Natural killer cell (primary cell): ENCODE results near the gene TEKT2. TPM values are rescaled to one million over a fixed set of nuclear protein-coding genes. Genes with fewer than 3 reads are reported as not detected.

Experiments used
- ATAC-seq, 3 donors: fragments of 150-1000 bp in 2 of 3; fragments of 200-7000 bp in 1 of 3; cut with Tn5 transposase; 1 replicate in 1 of 3; 2 replicates in 2 of 3; pipeline ENCODE4 v1.10.0; 2021; ENCODE audit warnings: mild to moderate bottlenecking in 2 of 3, moderate library complexity in 2 of 3
- DNase-seq, 2 donors: peaks; one replicate each; pipeline versions ENCODE4 v3.0.0 to v3.0.0-alpha.2; 2013 to 2021; ENCODE audit warnings: mixed read lengths in 1 of 2
- H3K27ac ChIP-seq: one replicate; pipeline ENCODE4 v1.5.1; 2013; ENCODE audit warnings: mild to moderate bottlenecking, low read length
- H3K27me3 ChIP-seq: one replicate; pipeline ENCODE4 v1.6.1; 2013; ENCODE audit warnings: low read length; ENCODE audit not compliant: control insufficient read depth, insufficient read depth
- H3K36me3 ChIP-seq: one replicate; pipeline ENCODE4 v1.6.1; 2013; ENCODE audit warnings: low read length; ENCODE audit not compliant: control insufficient read depth, insufficient read depth
- H3K4me1 ChIP-seq: one replicate; pipeline ENCODE4 v1.6.1; 2013; ENCODE audit warnings: low read length; ENCODE audit not compliant: control insufficient read depth, insufficient read depth
- H3K4me3 ChIP-seq: one replicate; pipeline ENCODE4 v1.5.1; 2013; ENCODE audit warnings: low read length
- H3K9me3 ChIP-seq: one replicate; pipeline ENCODE4 v1.6.1; 2013; ENCODE audit warnings: low read length; ENCODE audit not compliant: control insufficient read depth, insufficient read depth
- H3K27ac Mint-ChIP-seq, 2 donors: one replicate each; pipeline ENCODE4 v1.8.0; 2022; ENCODE audit warnings: mild to moderate bottlenecking in 2 of 2, mixed read lengths in 2 of 2, moderate library complexity in 1 of 2
- H3K27me3 Mint-ChIP-seq, 2 donors: one replicate each; pipeline ENCODE4 v1.8.0; 2022; ENCODE audit warnings: low read depth in 2 of 2, mixed read lengths in 2 of 2
- H3K36me3 Mint-ChIP-seq: one replicate; pipeline ENCODE4 v1.8.0; 2022; ENCODE audit warnings: mixed read lengths
- H3K4me1 Mint-ChIP-seq, 2 donors: one replicate each; pipeline ENCODE4 v1.8.0; 2022; ENCODE audit warnings: mixed read lengths in 2 of 2
- H3K4me3 Mint-ChIP-seq: one replicate; pipeline ENCODE4 v1.8.0; 2022; ENCODE audit warnings: mild to moderate bottlenecking, moderate library complexity, mixed read lengths
- H3K9me3 Mint-ChIP-seq, 2 donors: one replicate each; pipeline ENCODE4 v1.8.0; 2022; ENCODE audit warnings: mixed read lengths in 2 of 2
- CTCF ChIP-seq: fragments of 200-600 bp; IDR thresholded peaks from one replicate; pipeline ENCODE4 v1.8.0; 2022; ENCODE audit warnings: antibody characterized with exemption
- WGBS: methylation state at CpG from one replicate; pipeline ENCODE4 v1.1.7; 2013; ENCODE audit warnings: missing lambda C conversion rate; ENCODE audit not compliant: insufficient coverage; 5-methylcytosine and 5-hydroxymethylcytosine counted together
- intact Hi-C: fragments of 100-400 bp; cut with micrococcal nuclease; formaldehyde crosslinking; loops from one replicate; pipeline ENCODE4 v1.14.2; 2022
- total RNA-seq, 4 donors: library from RNA; stranded (reverse); fragments of 120-200 nt in 1 of 4; gene quantifications; one replicate each; pipeline versions ENCODE4 v1.2.3 to v1.2.4, GENCODE V29; 2013 to 2022

Gene TEKT2
- total RNA-seq, 3 donors from 2014 or later (not counting 1 experiment from before 2014, with no cell fraction given), result 0.24 to 0.35 TPM; not detected in 1

- DNase-seq, result no peak
- Mint-ChIP-seq H3K4me1 (no peaks in the 10 kb centered on the region), H3K36me3 (no peaks in the 10 kb centered on the region), H3K9me3 (no peaks in the 10 kb centered on the region), H3K27ac (no peak overlapping the region), H3K4me3 (no peak overlapping the region), H3K27me3 (peaks cover 3 to 21% of the 10 kb centered on the region in 2 donors)
- H3K27ac ChIP-seq, result no peak overlapping the region
- 82% methylated on average over 4 of the region's 4 CpGs for WGBS
- no peaks in the 10 kb centered on the region for H3K9me3 ChIP-seq
- intact Hi-C loops, result no loop called here
- TF ChIP-seq CTCF, result no peak
- H3K4me1 ChIP-seq, result no peaks in the 10 kb centered on the region
- no peaks in the 10 kb centered on the region for H3K36me3 ChIP-seq
- no peaks in the 10 kb centered on the region for H3K27me3 ChIP-seq
- ATAC-seq, result no peak
- no peak overlapping the region for H3K4me3 ChIP-seq
These were observed 6.8 kb upstream of the TEKT2 start for GRCh38 chr1:36076979-36077573.

GRCh38 chr1:36080236-36080635 is 3.7 kb upstream of the TEKT2 start:
- intact Hi-C loops, result no loop called here
- no peak for ATAC-seq

GRCh38 chr1:36080801-36081200 is 3.1 kb upstream of the TEKT2 start:
- ATAC-seq, result no peak
- Histone ChIP-seq H3K36me3 (no peaks in the 10 kb centered on the region), H3K4me3 (no peak overlapping the region), H3K27ac (no peak overlapping the region), H3K4me1 (peaks cover 10% of the 10 kb centered on the region), H3K9me3 (no peaks in the 10 kb centered on the region), H3K27me3 (peaks cover 6% of the 10 kb centered on the region)
- no peak for TF ChIP-seq CTCF
- Mint-ChIP-seq H3K27me3 (peaks cover 12 to 28% of the 10 kb centered on the region in 2 donors), H3K9me3 (no peaks in the 10 kb centered on the region), H3K4me3 (no peak overlapping the region), H3K27ac (no peak overlapping the region), H3K4me1 (no peaks in the 10 kb centered on the region), H3K36me3 (no peaks in the 10 kb centered on the region)
- no peak for DNase-seq
- 90% methylated on average over 6 of the region's 6 CpGs for WGBS
- intact Hi-C loops, result no loop called here

More at GRCh38 chr1:36080236-36080635, 3.7 kb upstream of the TEKT2 start:
- peaks cover 12 to 28% of the 10 kb centered on the region in 2 donors for H3K27me3 Mint-ChIP-seq
- peaks cover 6% of the 10 kb centered on the region for H3K27me3 ChIP-seq
- no peak overlapping the region for H3K27ac ChIP-seq
- H3K9me3 Mint-ChIP-seq, result no peaks in the 10 kb centered on the region
- no peak for TF ChIP-seq CTCF
- H3K4me3 ChIP-seq, result no peak overlapping the region
- H3K27ac Mint-ChIP-seq, result no peak overlapping the region
- H3K4me3 Mint-ChIP-seq, result no peak overlapping the region
- H3K4me1 ChIP-seq, result peaks cover 10% of the 10 kb centered on the region
- H3K4me1 Mint-ChIP-seq, result no peaks in the 10 kb centered on the region
- no peaks in the 10 kb centered on the region for H3K36me3 ChIP-seq
- H3K36me3 Mint-ChIP-seq, result no peaks in the 10 kb centered on the region
- no peaks in the 10 kb centered on the region for H3K9me3 ChIP-seq
- 97% methylated on average over 3 of the region's 3 CpGs for WGBS
- DNase-seq, result no peak

- ATAC-seq, result no peak
- no peak for TF ChIP-seq CTCF
- H3K4me1 ChIP-seq, result peaks cover 10% of the 10 kb centered on the region
- H3K27ac Mint-ChIP-seq, result no peak overlapping the region
- H3K27me3 ChIP-seq, result peaks cover 6% of the 10 kb centered on the region
- no peak overlapping the region for H3K4me3 Mint-ChIP-seq
- H3K36me3 Mint-ChIP-seq, result no peaks in the 10 kb centered on the region
- no peaks in the 10 kb centered on the region for H3K36me3 ChIP-seq
- intact Hi-C loops, result no loop called here
- 80% methylated on average over 3 of the region's 3 CpGs for WGBS
- peaks cover 12 to 28% of the 10 kb centered on the region in 2 donors for H3K27me3 Mint-ChIP-seq
- H3K9me3 Mint-ChIP-seq, result no peaks in the 10 kb centered on the region
- H3K27ac ChIP-seq, result no peak overlapping the region
- no peak overlapping the region for H3K4me3 ChIP-seq
- H3K9me3 ChIP-seq, result no peaks in the 10 kb centered on the region
- no peak for DNase-seq
- H3K4me1 Mint-ChIP-seq, result no peaks in the 10 kb centered on the region
These were observed 1.9 kb upstream of the TEKT2 start for GRCh38 chr1:36081926-36082485.
